ENCODE results near the gene VOPP1. TPM values are rescaled to one million over a fixed set of nuclear protein-coding genes. Genes with fewer than 3 reads are reported as not detected.
"Not testable (repeated sequence)": the region's sequence is repeated elsewhere in the genome, so short reads cannot be mapped to it uniquely, and the experiment has no call there.

Gene VOPP1
- total RNA-seq, 4 donors from 2014 or later, result 22.1 to 58.9 (median 39.8) TPM

- no peaks in the 10 kb centered on the region for H3K27me3 ChIP-seq
- intact Hi-C loops (cut with DNase I; ENCODE audit: low total_unique reads), result no loop called here
- no peaks in the 10 kb centered on the region for H3K4me1 ChIP-seq
- DNase-seq, result no peak
- H3K27ac ChIP-seq, result no peak overlapping the region
- no peaks in the 10 kb centered on the region for H3K36me3 ChIP-seq
- H3K9me3 ChIP-seq, result no peaks in the 10 kb centered on the region
- no peak for TF ChIP-seq CTCF (IDR thresholded peaks at IDR 0.05)
- TF ChIP-seq POLR2A (IDR thresholded peaks at IDR 0.05), result no peak
- no peak overlapping the region for H3K4me3 ChIP-seq
Measured at GRCh38 chr7:55588379-55588699, 16.0 kb upstream of the VOPP1 start.

GRCh38 chr7:55587687-55588378, 15.5 kb upstream of the VOPP1 start:
- TF ChIP-seq POLR2A (IDR thresholded peaks at IDR 0.05) (no peak), CTCF (IDR thresholded peaks at IDR 0.05) (no peak)
- H3K36me3 ChIP-seq, result no peaks in the 10 kb centered on the region
- H3K9me3 ChIP-seq, result no peaks in the 10 kb centered on the region
- H3K4me3 ChIP-seq, result no peak overlapping the region
- no peak for DNase-seq
- H3K27me3 ChIP-seq, result no peaks in the 10 kb centered on the region
- H3K4me1 ChIP-seq, result no peaks in the 10 kb centered on the region
- H3K27ac ChIP-seq, result no peak overlapping the region
- intact Hi-C loops (cut with DNase I; ENCODE audit: low total_unique reads), result no loop called here

GRCh38 chr7:55582656-55583055, 10.4 kb upstream of the VOPP1 start:
- H3K36me3 ChIP-seq; H3K27ac ChIP-seq; DNase-seq; intact Hi-C loops (cut with DNase I; ENCODE audit: low total_unique reads); H3K27me3 ChIP-seq; H3K4me1 ChIP-seq; H3K4me3 ChIP-seq; H3K9me3 ChIP-seq: not testable (repeated sequence)

GRCh38 chr7:55576753-55577152, 4.5 kb upstream of the VOPP1 start:
- H3K27me3 ChIP-seq, result no peaks in the 10 kb centered on the region
- peaks cover 0 to 6% of the 10 kb centered on the region in 2 donors for H3K4me1 ChIP-seq
- intact Hi-C loops (cut with DNase I; ENCODE audit: low total_unique reads), result no loop called here
- H3K9me3 ChIP-seq, result no peaks in the 10 kb centered on the region
- TF ChIP-seq CTCF (IDR thresholded peaks at IDR 0.05) (no peak), POLR2A (IDR thresholded peaks at IDR 0.05) (no peak)
- no peak for DNase-seq
- no peak overlapping the region for H3K27ac ChIP-seq
- no peak overlapping the region for H3K4me3 ChIP-seq
- no peaks in the 10 kb centered on the region for H3K36me3 ChIP-seq

- intact Hi-C loops (cut with DNase I; ENCODE audit: low total_unique reads), result no loop called here
- Histone ChIP-seq H3K36me3 (no peaks in the 10 kb centered on the region), H3K27me3 (no peaks in the 10 kb centered on the region), H3K4me1 (peaks cover 0 to 6% of the 10 kb centered on the region in 2 donors), H3K9me3 (no peaks in the 10 kb centered on the region), H3K4me3 (no peak overlapping the region), H3K27ac (no peak overlapping the region)
- no peak for TF ChIP-seq CTCF (IDR thresholded peaks at IDR 0.05)
- no peak for TF ChIP-seq POLR2A (IDR thresholded peaks at IDR 0.05)
- no peak for DNase-seq
Measured at GRCh38 chr7:55575733-55576132, 3.4 kb upstream of the VOPP1 start.

GRCh38 chr7:55575098-55575497, 2.8 kb upstream of the VOPP1 start:
- Histone ChIP-seq H3K4me1 (peaks cover 0 to 6% of the 10 kb centered on the region in 2 donors), H3K9me3 (no peaks in the 10 kb centered on the region), H3K4me3 (no peak overlapping the region), H3K27ac (no peak overlapping the region), H3K27me3 (no peaks in the 10 kb centered on the region), H3K36me3 (no peaks in the 10 kb centered on the region)
- DNase-seq, result no peak
- no peak for TF ChIP-seq POLR2A (IDR thresholded peaks at IDR 0.05)
- TF ChIP-seq CTCF (IDR thresholded peaks at IDR 0.05), result no peak
- intact Hi-C loops (cut with DNase I; ENCODE audit: low total_unique reads), result no loop called here

All from uterus (tissue), 4 donors.